Large intestine (tissue), 3 donors: ENCODE data around the gene CAPN5. TPM values are rescaled to one million over a fixed set of nuclear protein-coding genes. Genes with fewer than 3 reads are reported as not detected.

Experiments
- DNase-seq, 2 donors: peaks; one replicate each; pipeline versions ENCODE4 v3.0.0 to v3.0.0-alpha.2; 2013
- H3K27ac ChIP-seq: one replicate; pipeline ENCODE4 v1.5.1; 2013; ENCODE audit warnings: low read length
- H3K27me3 ChIP-seq: 2 replicates; pipeline ENCODE4 v1.6.1; 2013; ENCODE audit warnings: low read length; ENCODE audit not compliant: control insufficient read depth, insufficient read depth
- H3K36me3 ChIP-seq: 2 replicates; pipeline ENCODE4 v1.6.1; 2013; ENCODE audit warnings: low read length; ENCODE audit not compliant: control insufficient read depth, insufficient read depth
- H3K4me1 ChIP-seq: one replicate; pipeline ENCODE4 v1.6.1; 2013; ENCODE audit warnings: low read length; ENCODE audit not compliant: control insufficient read depth, insufficient read depth
- H3K4me3 ChIP-seq: one replicate; pipeline ENCODE4 v1.5.1; 2013; ENCODE audit warnings: low read length
- H3K9me3 ChIP-seq: one replicate; pipeline ENCODE4 v1.6.1; 2013; ENCODE audit warnings: mild to moderate bottlenecking, low read depth, low read length, moderate library complexity; ENCODE audit not compliant: control insufficient read depth
- WGBS: methylation state at CpG from one replicate; pipeline ENCODE4 v1.1.5; 2013; ENCODE audit warnings: low lambda C conversion rate; ENCODE audit not compliant: insufficient coverage; 5-methylcytosine and 5-hydroxymethylcytosine counted together
- polyA plus RNA-seq: library from polyadenylated mRNA; unstranded; fragments of 120-200 nt; gene quantifications from one replicate; pipeline ENCODE4 v1.2.1, GENCODE V29; 2013

CAPN5 gene
- polyA plus RNA-seq, 1 donor, result 40.2 TPM

DNA sequence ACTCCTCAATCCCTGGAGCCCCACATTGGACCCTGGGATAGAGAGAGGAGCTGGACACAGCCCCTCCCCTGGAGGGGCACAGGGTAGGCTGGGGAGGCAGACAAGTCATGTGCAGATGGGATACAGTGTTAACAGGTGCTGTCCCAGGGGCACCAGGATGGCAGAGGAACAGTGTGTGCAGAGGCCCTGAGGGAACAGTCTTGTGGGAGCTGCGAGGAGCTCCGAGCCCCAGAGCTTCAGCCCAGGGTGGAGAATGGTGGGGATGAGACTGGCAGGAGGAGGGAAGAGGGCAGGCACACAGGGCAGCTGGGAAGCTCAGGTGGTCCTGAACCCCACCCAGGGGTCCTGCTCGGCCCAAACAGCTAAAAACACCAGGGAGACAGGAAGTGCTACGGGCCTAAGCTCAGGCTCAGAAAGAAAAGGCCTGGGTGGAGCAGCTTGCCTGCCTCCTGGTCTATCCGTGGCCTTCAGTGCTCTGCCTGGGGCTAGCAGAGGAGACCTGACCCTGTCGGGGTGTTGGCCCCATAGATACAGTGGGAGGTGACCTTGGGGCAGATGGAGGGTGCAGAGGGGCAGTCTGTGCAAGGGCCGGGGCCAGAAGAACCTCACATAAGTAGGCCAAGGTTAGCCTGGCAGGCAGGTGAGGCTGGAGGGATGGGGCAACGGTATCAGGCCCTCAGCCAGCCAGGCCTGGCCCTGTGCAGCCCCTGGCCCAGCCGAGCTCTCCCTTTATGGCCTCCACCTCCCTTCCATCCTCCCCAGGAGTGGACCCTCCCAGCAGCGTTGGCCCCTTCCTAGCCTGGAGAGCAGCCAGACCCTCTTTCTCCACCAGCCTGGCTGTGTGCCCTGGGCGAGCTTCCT is 15.4 kb downstream of the CAPN5 start:
- Histone ChIP-seq H3K9me3 (no peaks in the 10 kb centered on the region), H3K4me1 (peaks cover 53% of the 10 kb centered on the region), H3K4me3 (no peak overlapping the region), H3K36me3 (peaks cover 19% of the 10 kb centered on the region), H3K27me3 (no peaks in the 10 kb centered on the region), H3K27ac (no peak overlapping the region)
- no peak for DNase-seq
- whole genome bisulfite sequencing, result no CpG with 5 or more reads among the region's 11 CpGs

DNA sequence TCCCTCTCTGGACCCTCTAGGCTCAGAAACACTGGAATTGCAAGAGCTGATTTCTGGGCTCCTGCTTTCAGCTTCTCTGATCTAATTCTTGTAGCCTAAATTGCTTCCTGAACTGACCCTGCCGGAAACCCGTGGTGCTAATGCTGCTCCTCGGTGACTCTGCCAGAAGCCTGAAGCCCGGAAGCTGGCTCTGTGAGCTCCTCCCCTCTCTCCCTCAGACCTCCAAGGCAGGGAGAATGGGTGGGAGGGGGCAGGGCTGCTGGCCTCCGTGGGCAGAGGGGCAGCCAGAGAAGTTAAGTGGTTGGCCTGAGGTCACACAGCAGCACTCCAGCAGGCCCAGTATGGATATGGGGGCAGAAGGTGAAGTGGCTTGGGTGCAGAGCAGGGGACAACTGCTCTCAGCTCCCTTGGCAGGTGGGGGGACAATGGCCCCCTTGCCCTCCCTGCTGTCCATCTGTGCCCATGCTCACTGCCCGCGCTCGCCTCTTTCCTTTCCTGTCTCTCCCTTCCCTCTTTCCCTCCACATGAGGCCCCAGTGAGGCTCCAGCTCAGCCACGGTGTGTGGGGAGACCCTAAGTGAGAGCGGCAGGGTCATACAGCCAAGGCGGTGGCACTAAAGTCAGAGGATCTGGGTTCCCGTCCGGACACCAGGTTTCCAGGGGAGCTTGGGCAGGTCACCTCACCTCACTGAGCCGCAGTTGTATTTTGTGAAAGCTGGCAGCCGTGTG is 16.2 kb downstream of the CAPN5 start:
- H3K27ac ChIP-seq, result no peak overlapping the region
- H3K27me3 ChIP-seq, result no peaks in the 10 kb centered on the region
- no CpG with 5 or more reads among the region's 15 CpGs for WGBS
- DNase-seq, result no peak
- no peaks in the 10 kb centered on the region for H3K9me3 ChIP-seq
- no peak overlapping the region for H3K4me3 ChIP-seq
- peaks cover 19% of the 10 kb centered on the region for H3K36me3 ChIP-seq
- H3K4me1 ChIP-seq, result peaks cover 61% of the 10 kb centered on the region

- peaks cover 68% of the 10 kb centered on the region for H3K4me1 ChIP-seq
- no peak for DNase-seq
- no CpG with 5 or more reads among the region's 12 CpGs for whole genome bisulfite sequencing
Observed at GRCh38 chr11:77083566-77084245, 16.9 kb downstream of the CAPN5 start.

DNA sequence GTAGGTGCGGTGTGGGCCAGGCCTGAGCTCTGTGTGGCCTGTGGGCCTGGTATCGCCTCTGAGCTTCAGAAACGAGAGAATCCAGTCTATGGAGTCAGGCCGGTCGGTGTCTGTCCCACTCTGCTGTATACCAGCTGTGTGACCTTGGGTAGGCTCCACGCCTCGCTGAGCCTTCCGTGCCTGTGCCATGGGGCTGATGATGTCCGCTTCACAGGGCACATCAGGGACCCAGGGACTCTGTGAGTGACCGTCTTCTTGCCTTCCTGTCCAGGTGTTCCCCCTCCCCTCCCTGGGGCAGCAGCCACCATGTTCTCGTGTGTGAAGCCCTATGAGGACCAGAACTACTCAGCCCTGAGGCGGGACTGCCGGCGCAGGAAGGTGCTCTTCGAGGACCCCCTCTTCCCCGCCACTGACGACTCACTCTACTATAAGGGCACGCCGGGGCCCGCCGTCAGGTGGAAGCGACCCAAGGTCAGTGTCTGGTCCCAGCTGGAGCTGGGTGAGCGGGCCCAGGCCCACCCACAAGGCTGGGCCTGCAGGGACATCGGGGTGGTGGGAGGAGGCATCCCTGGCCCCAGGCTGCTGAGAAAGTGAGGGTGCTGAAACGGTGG is 17.9 kb downstream of the CAPN5 start:
- Histone ChIP-seq H3K27ac (no peak overlapping the region), H3K4me1 (peaks cover 77% of the 10 kb centered on the region), H3K36me3 (peaks cover 22% of the 10 kb centered on the region), H3K9me3 (no peaks in the 10 kb centered on the region), H3K4me3 (no peak overlapping the region), H3K27me3 (no peaks in the 10 kb centered on the region)
- no CpG with 5 or more reads among the region's 25 CpGs for WGBS
- no peak for DNase-seq

More at GRCh38 chr11:77083566-77084245, 16.9 kb downstream of the CAPN5 start:
- Histone ChIP-seq H3K9me3 (no peaks in the 10 kb centered on the region), H3K4me3 (no peak overlapping the region), H3K36me3 (peaks cover 19% of the 10 kb centered on the region), H3K27ac (no peak overlapping the region), H3K27me3 (no peaks in the 10 kb centered on the region)

DNA sequence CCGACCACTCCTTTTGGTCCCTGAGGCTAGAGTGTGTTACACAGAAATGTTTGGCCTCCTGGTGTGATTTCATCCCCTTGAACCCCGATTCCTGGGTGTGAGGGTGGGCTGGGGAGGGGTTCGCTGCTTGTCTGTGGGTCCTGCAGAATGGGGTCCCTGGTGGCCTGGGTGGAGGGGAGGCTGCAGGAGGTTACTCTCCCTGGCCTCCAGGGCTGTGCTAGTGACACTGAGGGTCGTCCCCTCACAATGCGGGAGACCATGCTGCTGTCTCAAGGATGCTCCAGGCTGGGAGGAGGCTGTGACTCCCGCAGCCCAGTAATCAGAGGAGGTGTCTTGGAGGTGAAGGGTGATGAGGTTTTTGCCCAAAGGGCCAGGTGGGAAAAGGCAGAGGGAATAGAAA is 18.9 kb downstream of the CAPN5 start:
- DNase-seq, result no peak
- no CpG with 5 or more reads among the region's 6 CpGs for WGBS
- Histone ChIP-seq H3K36me3 (peaks cover 19% of the 10 kb centered on the region), H3K4me3 (no peak overlapping the region), H3K4me1 (peaks cover 84% of the 10 kb centered on the region), H3K27ac (peak overlapping the region; percentile 96), H3K9me3 (no peaks in the 10 kb centered on the region), H3K27me3 (no peaks in the 10 kb centered on the region)

GRCh38 chr11:77086521-77087472 is 20.0 kb downstream of the CAPN5 start:
- H3K4me1 ChIP-seq, result peaks cover 85% of the 10 kb centered on the region

DNA sequence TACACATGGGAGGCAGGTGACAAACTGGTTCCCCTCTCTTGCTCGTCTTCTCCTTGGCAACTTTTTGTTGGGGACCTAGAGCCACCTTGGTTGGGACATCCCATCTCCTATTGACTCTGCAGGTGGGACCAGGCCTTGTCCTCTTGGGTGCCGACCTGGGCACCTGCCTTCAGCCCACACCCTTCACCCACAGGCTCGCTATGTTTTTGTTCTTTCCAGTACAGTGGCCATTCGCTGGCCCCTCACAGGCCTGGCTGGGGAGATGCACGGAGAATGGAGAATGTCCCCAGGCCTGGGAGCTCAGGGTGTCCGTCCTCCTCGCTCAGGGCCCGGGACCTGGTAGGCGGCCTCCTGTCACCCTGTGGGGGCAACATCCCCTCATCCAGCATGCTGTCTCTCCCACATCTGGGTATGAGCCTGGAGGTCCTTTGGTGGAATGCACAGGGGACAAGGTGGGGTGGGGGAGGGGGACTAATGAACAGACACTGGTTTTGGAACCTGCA is 21.0 kb downstream of the CAPN5 start:
- Histone ChIP-seq H3K9me3 (no peaks in the 10 kb centered on the region), H3K27ac (peak overlapping the region; percentile 96), H3K4me1 (peaks cover 75% of the 10 kb centered on the region), H3K4me3 (no peak overlapping the region), H3K27me3 (no peaks in the 10 kb centered on the region), H3K36me3 (peaks cover 24% of the 10 kb centered on the region)
- DNase-seq, result no peak
- no CpG with 5 or more reads among the region's 9 CpGs for WGBS

More at GRCh38 chr11:77086521-77087472, 20.0 kb downstream of the CAPN5 start:
- Histone ChIP-seq H3K4me3 (no peak overlapping the region), H3K36me3 (peaks cover 22% of the 10 kb centered on the region), H3K27ac (peak overlapping the region; percentile 96), H3K27me3 (no peaks in the 10 kb centered on the region), H3K9me3 (no peaks in the 10 kb centered on the region)
- peak; percentile 89 to 97 for DNase-seq
- no CpG with 5 or more reads among the region's 23 CpGs for WGBS

DNA sequence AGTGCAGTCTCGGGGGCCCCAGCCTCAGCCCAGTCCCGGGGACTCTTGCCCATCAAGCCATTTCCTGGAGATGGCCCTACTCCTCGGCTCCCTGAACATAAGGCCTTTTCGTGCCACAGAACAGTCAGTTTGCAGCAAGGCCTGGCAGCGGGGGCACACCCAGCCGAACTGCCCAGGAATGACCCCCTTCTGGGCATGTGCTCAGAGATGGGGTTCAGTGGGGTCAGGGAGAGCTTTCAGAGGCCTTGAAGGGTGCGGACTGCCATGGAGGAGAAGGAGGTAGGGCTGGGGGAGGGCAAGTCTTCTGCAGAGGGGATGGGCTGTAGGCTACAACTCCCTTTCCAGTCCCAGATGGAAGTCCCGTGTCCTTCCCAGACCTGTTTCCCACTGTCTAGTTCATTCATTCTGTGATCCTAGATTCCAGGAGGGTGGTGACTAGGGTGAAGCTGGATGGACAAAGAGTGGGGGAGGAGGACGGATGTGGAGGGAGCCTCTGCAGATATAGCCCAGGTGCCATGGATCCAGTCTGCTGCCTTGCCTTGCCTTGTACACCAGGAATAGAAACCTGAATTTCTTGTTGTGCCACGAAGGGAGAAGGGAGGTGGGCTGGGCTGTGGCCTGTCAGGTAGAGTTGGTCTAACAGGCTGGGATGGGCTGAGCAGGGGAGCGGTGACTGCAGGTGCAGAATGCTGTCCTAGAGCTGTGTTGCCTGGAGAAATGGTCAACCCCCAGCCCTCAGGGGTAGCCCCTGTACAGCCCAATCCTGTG is 21.6 kb downstream of the CAPN5 start:
- peak; percentile 66 to 84 for DNase-seq
- Histone ChIP-seq H3K27ac (peak overlapping the region; percentile 96), H3K4me1 (peaks cover 69% of the 10 kb centered on the region), H3K27me3 (no peaks in the 10 kb centered on the region), H3K9me3 (no peaks in the 10 kb centered on the region), H3K36me3 (peaks cover 26% of the 10 kb centered on the region), H3K4me3 (no peak overlapping the region)
- no CpG with 5 or more reads among the region's 11 CpGs for WGBS
